ENCODE results near the gene SLC2A14. TPM values are rescaled to one million over a fixed set of nuclear protein-coding genes. Genes with fewer than 3 reads are reported as not detected.
"Not testable (repeated sequence)": the region's sequence is repeated elsewhere in the genome, so short reads cannot be mapped to it uniquely, and the experiment has no call there.

The SLC2A14 gene
- total RNA-seq, 4 donors from 2014 or later: 0.48 to 0.96 TPM; not detected in 2

DNA sequence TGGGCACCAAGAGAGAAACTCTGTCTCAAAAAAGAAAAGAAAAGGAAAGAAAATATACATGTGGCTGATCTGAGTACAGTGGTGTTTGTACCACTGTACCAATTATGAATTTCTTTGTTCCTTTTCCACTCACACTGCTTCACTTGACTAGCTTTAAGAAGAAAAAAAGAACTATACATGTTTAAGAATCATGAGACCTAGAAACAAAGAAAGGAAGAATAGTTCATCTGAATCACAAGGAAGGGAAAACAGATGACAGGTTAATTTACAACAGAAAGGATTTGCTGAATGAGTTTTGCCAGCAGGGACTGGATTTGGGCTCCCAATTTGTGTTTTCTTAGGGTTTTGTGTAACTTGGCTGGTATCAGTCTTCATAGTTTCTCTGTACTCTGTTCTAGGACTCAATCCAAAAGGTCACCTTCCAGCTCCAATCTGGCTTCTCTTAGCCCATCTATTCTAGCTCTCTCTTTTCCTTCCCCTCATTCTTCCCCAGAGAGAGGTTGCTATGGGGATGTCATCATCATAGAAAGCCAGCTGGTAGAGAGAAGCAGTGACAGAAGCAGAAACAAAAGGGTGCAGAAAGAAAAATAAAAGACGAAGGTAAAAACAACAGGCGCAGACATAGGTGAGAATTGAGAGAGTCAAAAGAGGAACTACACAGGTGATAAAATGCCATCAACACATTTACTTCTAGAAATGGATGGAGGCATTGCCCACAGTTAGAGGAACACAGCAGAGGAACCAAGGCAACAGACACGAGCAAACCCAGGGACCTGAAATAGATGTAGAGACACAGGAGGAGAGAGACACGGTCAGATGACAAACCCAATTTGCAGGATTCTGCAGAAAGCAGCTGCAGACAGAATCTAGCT, 25.3 kb downstream of the SLC2A14 start:
- DNase-seq; in situ Hi-C loops (cut with MboI; ENCODE audit: low pct_ligation_motif_present in 1 of 4, low pct_unique_long_range_greater_than_20kb in 1 of 4, low sequenced_read_pairs in 3 of 4); H3K4me3 ChIP-seq; H3K4me1 ChIP-seq; H3K27me3 ChIP-seq; intact Hi-C loops (cut with DNase I; ENCODE audit: low total_unique reads); H3K27ac ChIP-seq; H3K36me3 ChIP-seq; H3K9me3 ChIP-seq: not testable (repeated sequence)
- 21 to 56% methylated on average over 2 to 4 of the region's 4 CpGs for WGBS, 2 donors (ENCODE audit: low coverage in 1 of 2)

DNA sequence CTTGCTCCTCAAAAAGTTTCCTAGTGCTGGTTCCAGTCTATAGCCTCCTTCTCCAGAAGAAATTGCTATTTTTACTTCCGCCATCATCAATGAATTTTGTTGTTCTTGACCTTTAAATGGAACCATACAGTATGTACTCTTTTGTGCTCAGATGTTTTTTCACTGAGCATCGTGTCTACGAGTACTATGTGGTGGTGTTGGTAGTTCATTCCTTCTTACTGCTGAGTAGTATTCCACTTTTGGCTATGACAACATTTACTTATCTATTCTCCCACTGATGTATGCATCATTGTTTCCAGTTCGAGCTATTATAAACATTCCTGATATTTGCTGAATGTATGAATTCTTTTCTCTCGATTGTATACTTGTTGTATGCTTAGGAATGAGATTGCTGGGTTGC, 28.6 kb downstream of the SLC2A14 start:
- in situ Hi-C loops (cut with MboI; ENCODE audit: low pct_ligation_motif_present in 1 of 4, low pct_unique_long_range_greater_than_20kb in 1 of 4, low sequenced_read_pairs in 3 of 4) (no loop called here), intact Hi-C loops (cut with DNase I; ENCODE audit: low total_unique reads) (no loop called here)
- no peak for DNase-seq
- H3K27me3 ChIP-seq: no peaks in the 10 kb centered on the region
- WGBS, 2 donors (ENCODE audit: low coverage in 1 of 2): 66% methylated on average over 5 of the region's 5 CpGs
- H3K36me3 ChIP-seq: no peaks in the 10 kb centered on the region
- no peak overlapping the region for H3K4me3 ChIP-seq
- H3K27ac ChIP-seq: no peak overlapping the region
- H3K4me1 ChIP-seq: no peaks in the 10 kb centered on the region
- no peaks in the 10 kb centered on the region for H3K9me3 ChIP-seq
- no peak for TF ChIP-seq POLR2A (IDR thresholded peaks at IDR 0.05)

DNA sequence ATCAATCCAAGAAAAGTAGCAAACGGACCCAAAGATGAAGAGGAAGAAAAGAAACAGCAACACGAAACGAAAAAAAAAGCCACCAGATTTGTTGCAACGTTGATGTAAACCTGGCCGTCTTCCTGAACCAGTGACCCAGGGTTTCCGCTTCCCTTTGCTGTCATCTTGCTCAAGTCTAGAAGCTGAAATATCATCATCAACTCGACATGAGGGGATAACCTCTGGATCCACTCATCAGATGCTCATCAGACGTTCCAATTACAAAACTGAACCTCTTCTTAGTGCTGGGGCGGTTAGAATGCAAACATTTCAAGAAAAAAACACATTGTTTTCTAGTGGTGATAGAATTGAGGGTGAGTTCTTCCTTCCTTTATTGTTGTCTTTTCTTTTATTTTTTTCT, 29.1 kb downstream of the SLC2A14 start:
- in situ Hi-C loops (cut with MboI; ENCODE audit: low pct_ligation_motif_present in 1 of 4, low pct_unique_long_range_greater_than_20kb in 1 of 4, low sequenced_read_pairs in 3 of 4): not testable (repeated sequence)

DNA sequence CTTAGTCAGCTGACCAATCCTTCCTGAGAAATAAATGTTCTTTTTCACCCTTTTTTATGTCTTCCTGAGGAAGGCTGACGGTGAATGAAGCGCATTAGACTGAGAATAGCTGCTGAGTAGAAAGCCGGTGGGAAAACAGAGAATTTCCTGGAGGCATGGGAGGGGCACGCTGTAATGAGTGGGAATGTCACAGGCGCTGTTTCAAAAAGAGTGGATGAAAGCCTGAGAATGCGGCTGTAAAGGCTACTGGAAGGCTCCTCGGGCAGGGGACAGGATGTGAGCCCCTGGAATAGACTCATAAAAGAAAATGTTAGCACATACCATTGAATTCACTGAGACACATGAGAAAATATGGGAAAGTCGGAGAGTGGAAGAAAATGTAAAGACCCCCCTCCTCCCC, 29.6 kb downstream of the SLC2A14 start:
- intact Hi-C loops (cut with DNase I; ENCODE audit: low total_unique reads); H3K27me3 ChIP-seq: not testable (repeated sequence)

More for the DNA sequence above, 29.1 kb downstream of the SLC2A14 start:
- H3K27ac ChIP-seq; H3K4me3 ChIP-seq; H3K36me3 ChIP-seq; H3K27me3 ChIP-seq; DNase-seq; H3K9me3 ChIP-seq; intact Hi-C loops (cut with DNase I; ENCODE audit: low total_unique reads); H3K4me1 ChIP-seq: not testable (repeated sequence)
- WGBS, 2 donors (ENCODE audit: low coverage in 1 of 2): 11 to 27% methylated on average over 1 to 3 of the region's 9 CpGs

DNA sequence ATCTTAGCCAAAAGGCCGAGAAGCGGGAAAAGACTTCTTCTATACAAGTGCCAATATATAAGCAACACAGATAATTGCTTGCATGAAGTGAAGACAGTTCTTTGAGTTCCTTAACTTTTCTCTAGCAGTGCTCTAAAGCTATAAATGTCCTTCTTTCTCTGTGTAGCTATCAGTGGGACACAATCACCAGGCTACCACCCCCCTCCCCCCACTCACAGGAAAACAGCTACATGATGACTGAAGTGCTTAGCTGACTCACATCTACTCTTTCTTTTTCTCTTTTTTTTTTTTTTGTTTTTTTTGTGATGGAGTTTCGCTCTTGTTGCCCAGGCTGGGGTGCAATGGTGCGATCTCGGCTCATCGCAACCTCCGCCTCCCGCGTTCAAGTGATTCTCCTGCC, 30.3 kb downstream of the SLC2A14 start:
- H3K4me1 ChIP-seq; H3K4me3 ChIP-seq; H3K27ac ChIP-seq; H3K27me3 ChIP-seq; in situ Hi-C loops (cut with MboI; ENCODE audit: low pct_ligation_motif_present in 1 of 4, low pct_unique_long_range_greater_than_20kb in 1 of 4, low sequenced_read_pairs in 3 of 4); DNase-seq; H3K9me3 ChIP-seq; intact Hi-C loops (cut with DNase I; ENCODE audit: low total_unique reads); H3K36me3 ChIP-seq: not testable (repeated sequence)
- WGBS, 2 donors (ENCODE audit: low coverage in 1 of 2): 93 to 100% methylated on average over 2 to 9 of the region's 9 CpGs

More for the DNA sequence above, 29.6 kb downstream of the SLC2A14 start:
- DNase-seq; H3K4me3 ChIP-seq; in situ Hi-C loops (cut with MboI; ENCODE audit: low pct_ligation_motif_present in 1 of 4, low pct_unique_long_range_greater_than_20kb in 1 of 4, low sequenced_read_pairs in 3 of 4); H3K36me3 ChIP-seq; H3K4me1 ChIP-seq; H3K9me3 ChIP-seq; H3K27ac ChIP-seq: not testable (repeated sequence)
- WGBS, 2 donors (ENCODE audit: low coverage in 1 of 2): 10 to 31% methylated on average over 2 to 5 of the region's 8 CpGs

DNA sequence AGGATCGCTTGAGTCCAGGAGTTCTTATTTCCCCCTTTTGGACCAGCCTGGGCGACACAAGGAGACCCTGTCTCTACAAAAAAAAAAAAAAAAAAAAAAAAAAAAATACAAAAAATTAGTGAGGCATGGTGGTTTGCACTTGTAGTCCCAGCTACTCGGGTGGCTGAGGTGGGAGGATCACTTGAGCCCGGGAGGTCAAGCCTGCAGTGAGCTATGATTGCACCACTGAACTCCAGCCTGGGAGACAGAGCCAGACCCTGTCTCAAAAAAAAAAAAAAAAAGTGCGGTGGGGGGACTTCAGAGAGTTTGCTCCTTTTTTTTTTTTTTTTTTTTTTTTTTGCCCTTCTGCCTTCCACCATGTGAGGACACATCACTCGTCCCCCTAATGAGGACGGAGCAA, 32.9 kb downstream of the SLC2A14 start:
- H3K27me3 ChIP-seq; H3K4me3 ChIP-seq; DNase-seq; H3K27ac ChIP-seq; H3K9me3 ChIP-seq; intact Hi-C loops (cut with DNase I; ENCODE audit: low total_unique reads); in situ Hi-C loops (cut with MboI; ENCODE audit: low pct_ligation_motif_present in 1 of 4, low pct_unique_long_range_greater_than_20kb in 1 of 4, low sequenced_read_pairs in 3 of 4); H3K36me3 ChIP-seq; H3K4me1 ChIP-seq: not testable (repeated sequence)
- WGBS, 2 donors (ENCODE audit: low coverage in 1 of 2): 69 to 80% methylated on average over 3 to 7 of the region's 7 CpGs

DNA sequence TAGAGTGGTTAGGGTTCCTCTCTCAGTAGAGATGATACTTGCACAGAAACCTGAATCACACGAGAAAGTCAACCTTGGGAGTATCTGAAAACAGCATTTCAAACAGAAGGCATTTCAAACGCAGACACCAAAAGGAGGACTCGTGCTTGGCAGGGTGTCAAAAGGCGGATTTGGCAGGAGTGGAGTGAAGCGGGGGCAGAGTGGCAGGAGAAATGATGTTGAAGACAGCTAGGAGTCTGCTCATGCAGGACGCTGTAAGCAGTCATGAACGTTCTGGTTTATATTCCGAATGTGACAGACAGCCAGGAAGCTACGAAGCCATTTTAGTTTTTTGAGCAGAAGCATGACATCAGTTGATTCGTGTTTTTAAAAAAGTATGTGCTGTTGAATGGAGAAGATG, 33.5 kb downstream of the SLC2A14 start:
- H3K36me3 ChIP-seq; DNase-seq; H3K4me3 ChIP-seq; H3K27ac ChIP-seq; H3K27me3 ChIP-seq; H3K9me3 ChIP-seq; H3K4me1 ChIP-seq; in situ Hi-C loops (cut with MboI; ENCODE audit: low pct_ligation_motif_present in 1 of 4, low pct_unique_long_range_greater_than_20kb in 1 of 4, low sequenced_read_pairs in 3 of 4); intact Hi-C loops (cut with DNase I; ENCODE audit: low total_unique reads): not testable (repeated sequence)
- 58% methylated on average over 10 of the region's 10 CpGs; no CpG with 5 or more reads in 1 of the 2 donors for WGBS, 2 donors (ENCODE audit: low coverage in 1 of 2)

DNA sequence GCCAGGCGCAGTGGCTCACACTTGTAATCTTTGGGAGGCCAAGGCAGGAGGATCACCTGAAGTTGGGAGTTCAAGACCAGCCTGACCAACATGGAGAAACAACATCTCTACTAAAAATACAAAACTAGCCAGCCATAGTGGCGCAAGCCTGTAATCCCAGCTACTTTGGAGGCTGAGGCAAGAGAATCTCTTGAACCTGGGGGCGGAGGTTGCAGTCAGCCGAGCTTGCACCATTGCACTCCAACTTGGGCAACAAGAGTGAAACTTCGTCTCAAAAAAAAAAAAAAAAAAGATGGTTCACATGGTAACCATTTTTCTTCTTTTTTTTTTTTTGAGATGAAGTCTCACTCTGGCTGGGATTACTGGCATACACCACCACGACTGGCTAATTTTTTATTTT, 35.3 kb downstream of the SLC2A14 start:
- H3K4me3 ChIP-seq: no peak overlapping the region
- DNase-seq: no peak
- H3K27me3 ChIP-seq: no peaks in the 10 kb centered on the region
- H3K4me1 ChIP-seq: no peaks in the 10 kb centered on the region
- TF ChIP-seq, protein P1, sequence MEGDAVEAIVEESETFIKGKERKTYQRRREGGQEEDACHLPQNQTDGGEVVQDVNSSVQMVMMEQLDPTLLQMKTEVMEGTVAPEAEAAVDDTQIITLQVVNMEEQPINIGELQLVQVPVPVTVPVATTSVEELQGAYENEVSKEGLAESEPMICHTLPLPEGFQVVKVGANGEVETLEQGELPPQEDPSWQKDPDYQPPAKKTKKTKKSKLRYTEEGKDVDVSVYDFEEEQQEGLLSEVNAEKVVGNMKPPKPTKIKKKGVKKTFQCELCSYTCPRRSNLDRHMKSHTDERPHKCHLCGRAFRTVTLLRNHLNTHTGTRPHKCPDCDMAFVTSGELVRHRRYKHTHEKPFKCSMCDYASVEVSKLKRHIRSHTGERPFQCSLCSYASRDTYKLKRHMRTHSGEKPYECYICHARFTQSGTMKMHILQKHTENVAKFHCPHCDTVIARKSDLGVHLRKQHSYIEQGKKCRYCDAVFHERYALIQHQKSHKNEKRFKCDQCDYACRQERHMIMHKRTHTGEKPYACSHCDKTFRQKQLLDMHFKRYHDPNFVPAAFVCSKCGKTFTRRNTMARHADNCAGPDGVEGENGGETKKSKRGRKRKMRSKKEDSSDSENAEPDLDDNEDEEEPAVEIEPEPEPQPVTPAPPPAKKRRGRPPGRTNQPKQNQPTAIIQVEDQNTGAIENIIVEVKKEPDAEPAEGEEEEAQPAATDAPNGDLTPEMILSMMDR (IDR thresholded peaks at IDR 0.05): no peak
- TF ChIP-seq POLR2A (IDR thresholded peaks at IDR 0.05): no peak
- no peak for TF ChIP-seq POLR2AphosphoS5 (IDR thresholded peaks at IDR 0.05)
- TF ChIP-seq EP300 (IDR thresholded peaks at IDR 0.05; ENCODE audit: low read depth): no peak
- no peaks in the 10 kb centered on the region for H3K9me3 ChIP-seq
- no peak overlapping the region for H3K27ac ChIP-seq
- in situ Hi-C loops (cut with MboI; ENCODE audit: low pct_ligation_motif_present in 1 of 4, low pct_unique_long_range_greater_than_20kb in 1 of 4, low sequenced_read_pairs in 3 of 4): no loop called here
- 82 to 85% methylated on average over 5 to 6 of the region's 6 CpGs for WGBS, 2 donors (ENCODE audit: low coverage in 1 of 2)
- intact Hi-C loops (cut with DNase I; ENCODE audit: low total_unique reads): no loop called here
- H3K36me3 ChIP-seq: no peaks in the 10 kb centered on the region

Measured in transverse colon (tissue), 4 donors.